NCI-H2107 treated with DMSO at 0.1 percent for 48 hours (cell line): ENCODE results near the gene STK33.
A peak's percentile ranks its signal among the peaks of the same experiment; 100 is the strongest.
"Not testable (repeated sequence)": the region's sequence is repeated elsewhere in the genome, so short reads cannot be mapped to it uniquely, and the experiment has no call there.

Experiments
- DNase-seq: peaks from one replicate; lab custom pipeline; 2025; ENCODE audit not compliant: unreplicated experiment; lab: John Stamatoyannopoulos, UW

STK33 gene

GRCh38 chr11:8545698-8546366 is 48.2 kb downstream of the STK33 start:
- no peak for DNase-seq

GRCh38 chr11:8544807-8545206 is 49.2 kb downstream of the STK33 start:
- DNase-seq: no peak

DNA sequence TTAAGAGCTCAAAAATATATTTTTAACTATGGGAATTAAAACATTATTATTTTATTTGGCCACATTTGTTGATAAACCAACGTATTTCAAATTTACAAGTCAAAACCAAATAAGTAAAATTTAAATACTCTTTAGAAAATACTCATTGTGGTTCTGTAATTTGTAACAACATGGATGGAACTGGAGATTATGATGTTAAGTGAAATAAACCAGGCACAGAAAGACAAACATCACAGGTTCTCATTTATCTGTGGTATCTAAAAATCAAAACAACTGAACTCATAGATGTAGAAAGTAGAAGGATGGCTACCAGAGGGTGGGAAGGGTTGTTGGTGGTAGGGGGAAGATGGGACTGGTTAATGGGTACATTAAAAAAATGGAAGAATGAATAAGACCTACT is 50.8 kb downstream of the STK33 start:
- DNase-seq: no peak

- DNase-seq: no peak
These were observed 52.6 kb downstream of the STK33 start for GRCh38 chr11:8541448-8541847.

GRCh38 chr11:8533332-8533731 is 60.7 kb downstream of the STK33 start:
- peak; percentile 19 for DNase-seq

GRCh38 chr11:8532475-8532874 is 61.6 kb downstream of the STK33 start:
- DNase-seq: no peak

- DNase-seq: no peak
These were observed 62.0 kb downstream of the STK33 start for GRCh38 chr11:8531982-8532381.

DNA sequence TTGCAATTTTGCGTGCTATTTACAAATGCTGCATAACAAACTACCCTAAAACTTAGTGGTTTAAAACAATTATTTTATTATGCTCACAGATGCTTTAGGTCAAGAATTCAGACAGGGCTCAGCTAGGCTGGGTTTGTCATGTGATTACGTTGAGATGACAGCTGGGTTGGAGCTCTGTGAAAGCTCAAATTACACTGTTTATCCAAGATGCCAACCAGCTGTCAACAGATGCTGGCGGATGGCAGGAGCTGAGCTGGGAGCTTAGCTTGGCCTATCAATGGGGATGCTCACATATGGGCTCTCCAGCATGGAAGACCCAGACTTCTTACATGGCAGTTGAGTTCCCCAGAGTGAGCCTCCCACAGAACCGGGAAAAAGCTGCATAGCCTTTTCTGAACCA is 62.7 kb downstream of the STK33 start:
- peak; percentile 56 for DNase-seq

DNA sequence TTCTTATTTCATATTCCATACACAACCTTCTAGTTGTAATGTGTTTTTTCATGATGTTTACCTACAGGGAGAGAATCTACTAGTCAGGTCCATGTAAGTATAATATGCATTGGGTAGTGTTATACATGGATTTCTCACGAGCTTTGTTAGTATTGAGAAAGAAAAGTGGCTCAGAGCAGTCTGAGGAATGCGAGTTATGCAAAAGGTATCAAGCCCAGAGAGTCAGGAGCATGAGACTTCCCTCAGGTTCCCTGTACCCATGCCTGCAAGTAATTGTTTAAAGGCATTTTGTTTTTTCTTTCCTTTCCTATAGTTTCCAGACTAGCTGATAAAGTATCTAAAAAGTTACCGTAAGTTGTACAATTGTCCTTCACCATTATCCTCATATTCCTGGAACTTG is 66.1 kb downstream of the STK33 start:
- DNase-seq: no peak

DNA sequence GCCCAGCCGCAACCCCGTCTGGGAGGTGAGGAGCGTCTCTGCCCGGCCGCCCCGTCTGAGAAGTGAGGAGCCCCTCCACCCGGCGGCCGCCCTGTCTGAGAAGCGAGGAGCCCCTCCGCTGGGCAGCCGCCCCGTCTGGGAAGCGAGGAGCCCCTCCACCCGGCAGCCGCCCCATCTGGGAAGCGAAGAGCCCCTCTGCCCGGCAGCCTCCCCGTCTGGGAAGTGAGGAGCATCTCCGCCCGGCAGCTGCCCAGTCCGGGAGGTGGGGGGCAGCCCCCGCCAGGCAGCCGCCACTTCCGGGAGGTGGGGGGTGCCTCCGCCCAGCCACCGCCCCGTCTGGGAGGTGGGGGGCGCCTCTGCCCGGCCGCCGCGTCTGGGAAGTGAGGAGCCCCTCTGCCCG is 70.6 kb downstream of the STK33 start:
- no peak for DNase-seq

- no peak for DNase-seq
These were observed 81.5 kb downstream of the STK33 start for GRCh38 chr11:8512547-8512946.

DNA sequence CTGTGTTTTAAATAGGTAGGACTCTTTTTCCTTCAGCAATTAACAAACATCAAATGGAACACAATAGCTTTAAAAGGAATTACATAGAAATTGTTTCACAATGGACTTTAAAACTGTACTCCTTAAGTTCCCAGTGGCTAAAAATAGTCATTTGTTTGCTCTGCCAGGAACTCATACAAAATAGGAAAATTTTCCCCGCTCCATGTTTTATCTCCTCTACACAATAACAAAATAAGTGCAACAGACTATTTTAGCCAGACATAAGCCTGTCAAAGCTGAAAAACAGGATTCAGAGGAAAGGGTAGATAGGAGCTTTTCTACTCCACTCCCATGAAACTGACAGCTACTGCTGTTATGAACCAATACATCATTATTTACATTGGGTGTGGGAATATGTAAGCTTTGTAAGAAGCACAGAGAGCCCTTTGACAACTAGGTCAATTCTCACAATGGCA is 90.1 kb downstream of the STK33 start:
- no peak for DNase-seq

- no peak for DNase-seq
These were observed 92.2 kb downstream of the STK33 start for GRCh38 chr11:8501836-8502235.

DNA sequence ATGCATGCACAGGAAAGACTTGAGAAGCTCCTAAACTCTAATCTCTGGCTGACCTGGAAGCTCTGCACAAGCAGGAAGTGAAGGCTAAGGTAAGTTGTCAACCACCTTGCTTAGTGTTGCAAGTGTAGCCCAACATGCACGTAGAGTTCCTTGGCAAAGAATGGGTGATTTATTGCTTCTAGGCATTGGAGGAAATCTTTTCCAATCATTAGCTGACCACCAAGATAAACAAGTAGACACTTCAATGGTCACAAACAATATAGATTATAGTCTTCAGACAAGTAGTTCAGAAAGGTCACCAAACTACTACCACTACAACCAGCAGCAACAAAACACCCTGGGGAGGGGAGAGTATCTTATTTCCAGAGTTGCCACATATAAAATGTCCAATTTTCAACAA is 105.6 kb downstream of the STK33 start:
- DNase-seq: no peak

DNA sequence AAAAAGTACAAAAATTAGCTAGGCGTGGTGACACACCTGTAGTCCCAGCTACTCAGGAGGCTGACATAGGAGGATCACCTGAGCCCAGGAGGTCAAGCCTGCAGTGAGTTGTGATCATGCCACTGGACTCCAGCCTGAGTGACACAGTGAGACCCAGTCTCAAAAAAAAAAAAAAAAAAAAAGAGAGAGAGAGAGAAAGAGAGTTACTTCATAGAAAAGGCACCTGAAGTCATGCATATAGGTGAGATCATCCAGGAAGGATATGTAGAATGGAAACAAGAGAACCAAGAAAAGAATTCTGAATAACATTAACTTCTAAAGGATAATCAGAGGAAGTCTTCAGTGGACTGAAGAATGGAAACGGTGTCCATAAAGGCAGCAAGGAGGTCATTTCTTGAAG is 106.8 kb downstream of the STK33 start:
- DNase-seq: no peak

GRCh38 chr11:8484251-8484650 is 109.8 kb downstream of the STK33 start:
- DNase-seq: no peak

- no peak for DNase-seq
These were observed 113.2 kb downstream of the STK33 start for GRCh38 chr11:8480858-8481257.

- no peak for DNase-seq
These were observed 116.3 kb downstream of the STK33 start for GRCh38 chr11:8477680-8478079.

GRCh38 chr11:8477151-8477550 is 116.9 kb downstream of the STK33 start:
- DNase-seq: no peak

DNA sequence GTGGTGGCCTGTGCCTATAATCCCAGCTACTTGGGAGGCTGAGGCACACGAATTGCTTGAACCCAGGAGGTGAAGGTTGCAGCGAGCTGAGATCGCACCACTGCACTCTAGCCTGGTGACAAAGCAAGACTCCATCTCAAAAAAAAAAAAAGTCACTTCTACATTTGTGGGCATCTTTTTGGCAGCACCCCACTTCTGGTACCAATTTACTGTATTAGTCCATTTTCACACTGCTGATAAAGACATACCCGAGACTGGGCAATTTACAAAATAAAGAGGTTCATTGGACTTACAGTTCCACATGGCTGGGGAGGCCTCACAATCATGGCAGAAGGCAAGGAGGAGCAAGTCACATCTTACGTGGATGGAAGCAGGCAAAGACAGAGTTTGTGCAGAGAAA is 126.2 kb downstream of the STK33 start:
- DNase-seq: not testable (repeated sequence)

- DNase-seq: not testable (repeated sequence)
These were observed 126.7 kb downstream of the STK33 start for GRCh38 chr11:8467356-8467755.

DNA sequence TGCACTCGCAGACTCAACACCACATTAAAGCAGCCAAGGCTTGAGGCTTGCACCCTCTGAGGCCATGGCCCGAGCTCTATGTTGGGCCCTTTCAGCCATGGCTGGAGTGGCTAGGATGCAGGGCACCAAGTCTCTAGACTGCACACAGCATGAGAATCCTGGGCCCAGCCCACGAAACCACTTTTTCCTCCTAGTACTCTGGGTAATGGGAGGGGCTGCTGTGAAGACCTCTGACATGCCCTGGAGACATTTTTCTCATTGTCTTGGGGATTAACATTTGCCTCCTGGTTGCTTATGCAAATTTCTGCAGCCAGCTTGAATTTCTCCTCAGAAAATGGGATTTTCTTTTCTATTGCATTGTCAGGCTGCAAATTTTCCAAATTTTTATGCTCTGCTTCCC is 127.1 kb downstream of the STK33 start:
- DNase-seq: not testable (repeated sequence)

DNA sequence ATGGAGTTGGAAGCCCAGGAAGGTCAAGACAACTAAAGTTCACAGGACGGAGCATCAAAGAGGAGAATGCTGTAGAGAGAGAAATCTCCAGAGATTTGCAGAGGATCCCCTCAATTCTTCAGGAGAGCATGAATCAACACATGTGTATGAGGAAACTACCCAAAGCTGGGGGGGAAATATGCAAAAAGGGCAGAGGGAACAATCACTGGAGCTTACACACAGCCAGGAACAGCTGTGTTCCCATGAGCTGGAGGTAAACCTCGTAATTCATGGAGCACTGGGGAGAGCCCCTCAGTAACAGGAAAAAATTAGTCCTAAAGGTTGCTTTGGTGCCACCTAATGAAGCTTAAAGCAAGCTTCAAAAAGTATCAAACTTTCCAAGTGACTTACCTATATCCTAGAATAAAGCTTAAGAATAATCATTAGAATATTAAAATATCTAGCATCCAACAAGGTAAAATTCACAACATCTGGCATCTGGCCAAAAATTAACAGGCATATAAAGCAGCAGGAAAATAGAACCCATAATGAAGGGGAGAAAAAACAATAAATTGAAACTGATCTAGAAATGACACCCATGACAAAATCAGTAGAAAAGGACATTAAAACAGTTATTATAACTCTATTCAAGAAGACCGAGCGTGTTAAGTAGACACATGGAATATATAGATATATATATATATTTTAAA is 134.2 kb downstream of the STK33 start:
- no peak for DNase-seq
